ENCODE data around the gene ATAD5. TPM values are rescaled to one million over a fixed set of nuclear protein-coding genes. Genes with fewer than 3 reads are reported as not detected.
"Not testable (repeated sequence)": the region's sequence is repeated elsewhere in the genome, so short reads cannot be mapped to it uniquely, and the experiment has no call there.

Gene ATAD5
- total RNA-seq, 1 donor from 2014 or later: 6.4 TPM

DNA sequence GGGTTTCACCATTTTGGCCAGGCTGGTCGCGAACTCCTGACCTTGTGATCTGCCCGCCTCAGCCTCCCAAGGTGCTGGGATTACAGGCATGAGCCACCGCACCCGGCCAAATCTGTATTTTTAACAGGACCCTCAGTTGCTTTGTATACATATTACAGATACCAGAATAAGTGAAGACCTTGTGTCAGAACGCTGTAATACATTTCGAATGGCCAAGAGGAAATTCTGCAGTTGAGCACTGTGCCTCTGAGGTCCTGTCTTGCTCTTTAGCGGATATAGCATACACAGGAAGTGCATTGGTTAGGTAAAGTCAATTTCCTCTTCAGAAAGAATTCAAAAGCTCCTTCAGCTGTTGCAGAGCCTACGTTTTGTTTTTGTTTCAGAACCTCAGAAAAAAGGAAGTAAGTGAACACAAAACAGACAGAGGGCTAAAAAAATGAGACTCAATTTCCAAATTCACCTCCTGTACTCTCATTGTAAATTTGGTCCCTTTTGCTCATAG lies 22.9 kb upstream of the ATAD5 start:
- TF ChIP-seq, protein P1, sequence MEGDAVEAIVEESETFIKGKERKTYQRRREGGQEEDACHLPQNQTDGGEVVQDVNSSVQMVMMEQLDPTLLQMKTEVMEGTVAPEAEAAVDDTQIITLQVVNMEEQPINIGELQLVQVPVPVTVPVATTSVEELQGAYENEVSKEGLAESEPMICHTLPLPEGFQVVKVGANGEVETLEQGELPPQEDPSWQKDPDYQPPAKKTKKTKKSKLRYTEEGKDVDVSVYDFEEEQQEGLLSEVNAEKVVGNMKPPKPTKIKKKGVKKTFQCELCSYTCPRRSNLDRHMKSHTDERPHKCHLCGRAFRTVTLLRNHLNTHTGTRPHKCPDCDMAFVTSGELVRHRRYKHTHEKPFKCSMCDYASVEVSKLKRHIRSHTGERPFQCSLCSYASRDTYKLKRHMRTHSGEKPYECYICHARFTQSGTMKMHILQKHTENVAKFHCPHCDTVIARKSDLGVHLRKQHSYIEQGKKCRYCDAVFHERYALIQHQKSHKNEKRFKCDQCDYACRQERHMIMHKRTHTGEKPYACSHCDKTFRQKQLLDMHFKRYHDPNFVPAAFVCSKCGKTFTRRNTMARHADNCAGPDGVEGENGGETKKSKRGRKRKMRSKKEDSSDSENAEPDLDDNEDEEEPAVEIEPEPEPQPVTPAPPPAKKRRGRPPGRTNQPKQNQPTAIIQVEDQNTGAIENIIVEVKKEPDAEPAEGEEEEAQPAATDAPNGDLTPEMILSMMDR (IDR thresholded peaks at IDR 0.05; ENCODE audit: partially characterized antibody, unreplicated experiment): no peak
- no peak for DNase-seq
- H3K4me3 Mint-ChIP-seq (ENCODE audit: unreplicated experiment): no peak overlapping the region
- H3K9me3 Mint-ChIP-seq (ENCODE audit: unreplicated experiment): no peaks in the 10 kb centered on the region
- no peaks in the 10 kb centered on the region for H3K27me3 Mint-ChIP-seq (ENCODE audit: unreplicated experiment)
- no peak overlapping the region for H3K27ac Mint-ChIP-seq (ENCODE audit: unreplicated experiment)
- H3K4me1 Mint-ChIP-seq (ENCODE audit: low read depth, unreplicated experiment): no peaks in the 10 kb centered on the region
- H3K36me3 Mint-ChIP-seq (ENCODE audit: unreplicated experiment): no peaks in the 10 kb centered on the region

DNA sequence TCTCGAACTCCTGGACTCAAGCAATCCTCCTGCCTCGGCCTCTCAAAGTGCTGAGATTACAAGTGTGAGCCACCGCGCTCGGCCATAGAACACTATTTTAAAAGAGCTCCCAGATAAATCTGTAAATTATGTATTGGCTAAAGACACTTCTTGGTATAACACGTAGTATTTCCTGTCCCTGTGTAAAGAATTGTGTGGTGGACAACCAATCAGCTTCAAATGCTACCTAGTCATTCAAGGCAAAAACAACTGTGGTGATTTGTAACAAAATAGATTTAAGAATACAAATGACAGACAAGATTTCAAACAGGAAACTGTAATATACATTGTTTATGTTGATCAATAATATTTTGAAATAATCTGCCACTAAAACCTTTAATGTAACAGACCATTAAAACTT lies 21.9 kb upstream of the ATAD5 start:
- H3K9me3 Mint-ChIP-seq (ENCODE audit: unreplicated experiment): no peaks in the 10 kb centered on the region
- H3K27ac Mint-ChIP-seq (ENCODE audit: unreplicated experiment): no peak overlapping the region
- no peaks in the 10 kb centered on the region for H3K4me1 Mint-ChIP-seq (ENCODE audit: low read depth, unreplicated experiment)
- H3K4me3 Mint-ChIP-seq (ENCODE audit: unreplicated experiment): no peak overlapping the region
- DNase-seq: no peak
- H3K27me3 Mint-ChIP-seq (ENCODE audit: unreplicated experiment): no peaks in the 10 kb centered on the region
- TF ChIP-seq, protein P1 (IDR thresholded peaks at IDR 0.05; ENCODE audit: partially characterized antibody, unreplicated experiment): no peak
- no peaks in the 10 kb centered on the region for H3K36me3 Mint-ChIP-seq (ENCODE audit: unreplicated experiment)

DNA sequence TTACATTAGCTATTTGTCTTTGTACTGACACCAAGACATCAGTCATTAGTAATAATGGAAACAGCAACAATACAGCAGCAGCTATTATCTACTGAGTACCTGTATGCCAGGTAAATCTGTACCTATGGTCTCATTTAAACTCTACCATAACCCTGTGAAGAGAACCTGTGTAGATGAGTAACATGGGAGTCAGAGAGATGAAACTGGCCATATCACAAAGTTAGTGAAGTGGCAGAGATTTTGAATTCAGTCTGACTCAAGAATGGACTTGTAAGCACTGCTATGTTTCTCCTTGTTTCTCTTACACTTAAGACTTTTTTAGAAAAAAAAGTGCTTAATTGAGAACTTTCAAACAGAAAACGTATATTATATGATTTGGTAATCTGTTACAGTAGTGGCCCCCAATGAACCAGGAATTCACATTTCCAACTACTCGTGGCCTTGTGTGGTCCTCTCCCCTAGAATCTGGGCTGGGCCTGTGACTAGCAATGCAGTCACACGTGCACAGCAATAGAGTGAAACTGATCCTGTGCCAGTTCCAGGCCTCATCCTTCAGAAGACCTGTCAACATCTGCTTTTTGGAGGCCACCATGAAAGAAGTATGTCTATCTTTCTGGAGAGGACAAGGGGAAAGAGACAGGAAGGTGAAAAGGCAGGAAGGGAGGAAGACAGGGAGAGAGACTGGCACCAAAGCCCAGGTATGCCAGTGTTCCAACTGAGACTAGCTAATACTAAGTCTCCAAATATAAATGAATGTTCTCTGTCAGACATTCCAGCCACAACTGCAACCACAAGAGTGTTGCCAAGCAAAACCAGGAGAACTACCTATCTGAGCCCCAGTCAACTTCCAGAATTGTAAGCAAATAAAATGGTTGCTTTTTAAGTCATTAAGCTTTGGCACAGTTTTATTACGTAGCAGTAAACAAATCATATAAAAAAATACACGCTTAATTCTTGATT lies 19.3 kb upstream of the ATAD5 start:
- Mint-ChIP-seq H3K27me3 (ENCODE audit: unreplicated experiment) (no peaks in the 10 kb centered on the region), H3K4me3 (ENCODE audit: unreplicated experiment) (no peak overlapping the region), H3K36me3 (ENCODE audit: unreplicated experiment) (no peaks in the 10 kb centered on the region), H3K27ac (ENCODE audit: unreplicated experiment) (no peak overlapping the region), H3K4me1 (ENCODE audit: low read depth, unreplicated experiment) (no peaks in the 10 kb centered on the region), H3K9me3 (ENCODE audit: unreplicated experiment) (no peaks in the 10 kb centered on the region)
- no peak for DNase-seq
- TF ChIP-seq, protein P1 (IDR thresholded peaks at IDR 0.05; ENCODE audit: partially characterized antibody, unreplicated experiment): no peak

DNA sequence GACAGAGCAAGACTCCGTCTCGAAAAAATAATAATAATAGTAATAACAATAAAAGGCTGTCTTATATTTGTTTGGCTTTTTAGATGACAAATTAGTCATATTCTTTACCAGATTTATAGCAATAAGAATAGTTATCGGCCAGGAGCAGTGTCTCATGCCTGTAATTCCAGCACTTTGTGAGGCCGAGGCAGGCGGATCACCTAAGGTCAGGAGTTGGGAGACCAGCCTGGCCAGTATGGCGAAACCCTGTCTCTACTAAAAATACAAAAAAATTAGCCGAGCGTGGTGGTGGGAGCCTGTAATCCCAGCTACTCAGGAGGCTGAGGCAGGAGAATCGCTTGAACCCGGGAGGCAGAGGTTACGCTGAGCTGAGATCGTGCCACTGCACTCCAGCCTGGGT lies 17.5 kb upstream of the ATAD5 start:
- H3K27me3 Mint-ChIP-seq (ENCODE audit: unreplicated experiment); H3K36me3 Mint-ChIP-seq (ENCODE audit: unreplicated experiment): not testable (repeated sequence)

DNA sequence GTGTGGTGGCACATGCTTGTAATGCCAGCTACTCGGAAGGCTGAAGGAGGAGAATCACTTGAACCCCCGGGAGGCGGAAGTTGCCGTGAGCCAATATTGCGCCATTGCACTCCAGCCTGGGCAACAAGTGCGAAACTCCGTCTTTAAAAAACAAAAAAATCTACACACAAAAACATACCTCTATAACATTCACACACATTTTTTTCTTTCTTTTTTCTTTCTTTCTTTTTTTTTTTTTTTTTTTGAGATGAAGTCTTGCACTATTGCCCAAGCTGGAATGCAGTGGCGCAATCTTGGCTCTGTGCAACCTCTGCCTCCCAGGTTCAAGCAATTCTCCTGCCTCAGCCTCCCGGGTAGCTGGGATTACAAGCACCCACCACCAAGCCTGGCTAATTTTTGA lies 16.9 kb upstream of the ATAD5 start:
- H3K27me3 Mint-ChIP-seq (ENCODE audit: unreplicated experiment); DNase-seq; H3K4me1 Mint-ChIP-seq (ENCODE audit: low read depth, unreplicated experiment); H3K4me3 Mint-ChIP-seq (ENCODE audit: unreplicated experiment); H3K9me3 Mint-ChIP-seq (ENCODE audit: unreplicated experiment); H3K36me3 Mint-ChIP-seq (ENCODE audit: unreplicated experiment); H3K27ac Mint-ChIP-seq (ENCODE audit: unreplicated experiment): not testable (repeated sequence)

More for the DNA sequence above, 17.5 kb upstream of the ATAD5 start:
- not testable (repeated sequence) for DNase-seq; H3K4me1 Mint-ChIP-seq (ENCODE audit: low read depth, unreplicated experiment); H3K27ac Mint-ChIP-seq (ENCODE audit: unreplicated experiment); H3K9me3 Mint-ChIP-seq (ENCODE audit: unreplicated experiment); H3K4me3 Mint-ChIP-seq (ENCODE audit: unreplicated experiment)

DNA sequence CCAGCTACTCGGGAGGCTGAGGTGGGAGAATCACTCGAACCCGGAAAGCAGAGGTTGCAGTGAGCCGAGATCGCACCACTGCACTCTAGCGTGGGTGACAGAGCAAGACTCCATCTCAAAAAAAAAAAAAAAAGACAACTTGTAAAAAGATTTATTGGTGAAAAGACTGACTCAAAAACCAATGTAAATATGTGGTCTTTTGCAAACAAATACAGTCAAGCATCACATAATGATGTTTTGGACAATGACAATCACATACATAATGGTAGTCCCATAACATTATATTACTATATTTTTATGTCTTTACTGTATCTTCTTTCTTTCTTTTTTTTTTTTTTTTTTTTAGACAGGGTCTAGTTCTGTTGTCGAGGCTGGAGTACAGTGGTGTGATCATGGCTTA lies 15.6 kb upstream of the ATAD5 start:
- DNase-seq: no peak
- H3K9me3 Mint-ChIP-seq (ENCODE audit: unreplicated experiment): no peaks in the 10 kb centered on the region
- no peak overlapping the region for H3K27ac Mint-ChIP-seq (ENCODE audit: unreplicated experiment)
- H3K4me3 Mint-ChIP-seq (ENCODE audit: unreplicated experiment): no peak overlapping the region
- no peaks in the 10 kb centered on the region for H3K4me1 Mint-ChIP-seq (ENCODE audit: low read depth, unreplicated experiment)
- no peaks in the 10 kb centered on the region for H3K36me3 Mint-ChIP-seq (ENCODE audit: unreplicated experiment)
- TF ChIP-seq, protein P1 (IDR thresholded peaks at IDR 0.05; ENCODE audit: partially characterized antibody, unreplicated experiment): no peak
- no peaks in the 10 kb centered on the region for H3K27me3 Mint-ChIP-seq (ENCODE audit: unreplicated experiment)
